HG03097 (cell line): ENCODE measurements around the gene TAF3.
A peak's percentile ranks its signal among the peaks of the same experiment; 100 is the strongest.

ENCODE experiments used
- ATAC-seq: cut with Tn5 transposase; IDR thresholded peaks from one replicate; pipeline ENCODE4 v1.9.1; 2021; ENCODE audit not compliant: unreplicated experiment, low FRiP score

Gene TAF3

DNA sequence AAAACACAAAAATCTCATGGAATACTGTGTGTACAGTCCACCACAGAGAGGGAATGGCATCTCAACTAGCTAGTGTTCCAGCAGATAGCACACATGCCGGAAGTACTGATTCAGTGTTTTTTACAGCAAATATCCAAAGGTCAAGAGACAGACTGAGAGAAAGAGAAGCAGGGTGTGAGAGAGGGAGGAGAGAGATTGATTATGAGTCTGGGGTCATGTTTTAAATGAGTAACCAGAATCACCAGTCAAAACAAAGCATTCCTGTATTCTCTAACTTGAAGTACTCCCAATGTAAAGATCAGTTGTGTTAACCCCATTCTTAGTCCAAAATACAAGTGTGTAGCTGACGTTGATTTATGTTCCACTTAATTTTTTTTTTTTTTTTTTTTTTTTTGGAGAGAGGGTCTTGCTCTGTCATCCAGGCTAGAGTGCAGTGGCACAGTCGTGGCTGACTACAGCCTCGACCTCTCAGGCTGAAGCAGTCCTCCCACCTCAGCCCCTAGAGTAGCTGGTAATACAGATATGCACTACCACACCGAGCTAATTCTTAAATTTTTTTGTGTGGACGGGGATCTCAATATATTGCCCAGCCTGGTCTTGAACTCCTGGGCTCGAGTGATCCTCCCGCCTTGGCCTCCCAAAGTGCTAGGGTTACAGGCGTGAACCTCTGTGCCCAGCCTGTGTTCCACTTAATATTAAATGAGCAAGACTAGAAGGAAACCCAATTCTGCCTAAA, 114.2 kb downstream of the TAF3 start:
- ATAC-seq: no peak

DNA sequence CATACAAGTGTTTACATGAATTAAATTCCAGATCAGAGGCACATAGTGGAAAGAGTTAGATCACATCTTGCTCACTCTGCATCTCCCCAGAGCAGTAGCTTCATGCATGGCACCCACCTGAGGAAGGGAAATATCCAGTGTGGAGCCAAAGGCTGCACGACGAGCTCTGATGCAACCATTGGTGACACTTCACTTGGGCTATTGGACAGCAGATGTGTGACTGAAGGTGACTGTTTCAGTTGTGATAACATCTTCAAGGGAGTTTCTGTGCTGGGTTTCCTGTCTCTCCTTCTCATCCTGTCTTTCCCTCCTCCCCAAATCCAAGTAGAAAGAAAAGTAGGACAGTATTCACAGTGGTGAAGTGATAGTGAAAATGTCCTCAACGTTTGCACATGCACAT, 115.0 kb downstream of the TAF3 start:
- ATAC-seq: no peak

DNA sequence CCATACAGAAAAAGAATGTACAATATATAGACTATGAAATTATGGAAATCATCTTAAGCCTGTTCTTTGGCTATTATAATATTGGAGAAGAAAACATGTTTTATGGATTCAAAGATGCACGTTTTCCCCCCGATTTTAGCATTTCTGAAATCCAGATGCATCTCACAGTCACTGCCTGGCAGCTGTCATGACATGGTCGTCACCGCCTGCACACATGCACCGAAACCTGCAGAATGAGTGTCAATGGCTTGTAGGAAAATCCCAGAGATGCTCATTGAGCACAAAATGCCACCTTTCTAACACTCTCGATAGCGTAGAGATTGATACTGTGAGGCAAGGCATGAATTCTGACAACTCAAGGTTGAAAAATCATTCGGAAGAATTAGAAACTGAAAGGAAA, 115.5 kb downstream of the TAF3 start:
- no peak for ATAC-seq

DNA sequence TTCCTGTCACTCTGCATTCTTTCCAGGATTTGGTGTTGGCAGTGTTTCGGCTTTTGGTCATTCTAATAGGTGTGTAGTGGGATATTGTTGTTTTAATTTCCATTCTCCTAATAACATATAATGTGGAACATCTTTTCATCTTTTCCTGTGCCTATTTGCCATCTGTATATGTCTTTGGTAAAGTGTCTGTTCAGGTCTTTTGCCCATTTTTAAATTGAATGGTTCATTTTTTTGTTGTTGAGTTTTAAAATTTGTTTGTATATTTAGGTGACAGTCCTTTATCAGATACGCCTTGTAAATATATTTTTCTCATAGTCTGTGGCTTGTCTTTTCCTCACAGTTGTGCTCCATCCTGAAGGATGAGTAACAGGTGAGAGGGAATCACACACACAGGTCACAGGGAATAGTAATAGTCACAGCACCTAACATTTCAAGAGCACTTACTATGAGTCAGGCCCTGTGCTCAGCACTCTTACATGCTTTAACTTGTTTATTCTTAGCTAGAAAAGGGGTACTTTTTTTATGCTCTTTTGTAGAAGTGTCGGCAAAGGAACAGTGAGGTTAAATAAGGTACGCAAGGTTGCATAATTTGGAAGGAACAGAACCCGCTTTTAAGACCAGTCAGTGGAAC, 119.1 kb downstream of the TAF3 start:
- ATAC-seq: no peak

DNA sequence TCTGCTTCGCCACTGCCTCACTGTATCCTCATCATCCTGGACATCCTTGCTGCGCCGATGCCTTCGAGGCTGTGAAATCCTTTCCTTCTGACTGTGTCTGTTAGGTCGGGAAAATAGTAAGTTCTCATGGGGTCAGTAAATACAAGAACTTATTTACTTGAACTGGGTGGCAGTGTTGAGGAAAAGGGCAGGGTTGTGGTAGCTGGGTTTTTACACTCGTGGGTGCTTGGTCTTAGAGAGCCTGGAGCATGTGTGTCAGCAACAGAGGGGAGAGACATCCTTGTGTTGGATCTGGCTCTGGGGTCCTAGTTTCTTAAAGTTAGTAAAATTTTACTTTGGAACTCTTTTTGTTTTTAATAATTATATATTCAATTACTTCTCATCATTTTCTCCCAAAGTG, 123.3 kb downstream of the TAF3 start:
- no peak for ATAC-seq

DNA sequence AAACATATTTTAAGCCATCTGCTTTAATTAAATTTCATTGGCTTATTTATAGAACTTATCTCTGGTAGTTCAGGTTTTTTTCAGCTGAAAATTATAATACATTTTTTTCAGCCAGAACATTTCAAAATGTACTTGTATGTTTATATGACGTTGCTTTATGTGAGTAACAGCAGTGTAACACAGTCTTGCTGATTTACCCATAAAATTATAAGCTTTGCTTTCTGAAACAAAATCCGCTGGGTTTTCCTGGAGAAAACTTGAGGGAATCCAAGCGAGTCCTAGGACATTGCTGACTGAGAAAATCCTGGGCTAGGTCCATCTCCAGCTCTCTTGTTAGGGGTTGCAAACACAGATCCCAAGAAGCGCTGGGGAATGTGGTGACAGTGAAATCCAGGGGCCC, 124.0 kb downstream of the TAF3 start:
- no peak for ATAC-seq

DNA sequence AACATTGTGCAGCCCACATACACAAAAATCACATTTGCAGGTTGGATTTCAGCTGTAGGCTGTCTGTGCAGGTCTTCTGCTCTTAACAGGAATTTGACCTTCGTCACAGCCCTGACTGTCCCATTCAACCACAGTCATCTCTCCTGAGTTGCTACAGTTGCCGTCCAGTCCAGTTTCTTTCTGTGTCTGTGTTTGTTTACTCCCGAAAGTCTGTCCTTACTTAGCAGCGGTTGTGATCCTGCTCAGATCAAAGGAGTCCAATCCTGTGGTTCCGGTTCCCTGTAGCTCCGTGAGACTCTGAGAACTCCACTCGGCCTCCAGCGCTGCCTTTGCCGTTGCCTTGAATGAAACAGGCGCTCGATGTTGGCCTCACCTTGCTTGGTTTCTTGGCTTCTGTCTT, 124.6 kb downstream of the TAF3 start:
- ATAC-seq: no peak

DNA sequence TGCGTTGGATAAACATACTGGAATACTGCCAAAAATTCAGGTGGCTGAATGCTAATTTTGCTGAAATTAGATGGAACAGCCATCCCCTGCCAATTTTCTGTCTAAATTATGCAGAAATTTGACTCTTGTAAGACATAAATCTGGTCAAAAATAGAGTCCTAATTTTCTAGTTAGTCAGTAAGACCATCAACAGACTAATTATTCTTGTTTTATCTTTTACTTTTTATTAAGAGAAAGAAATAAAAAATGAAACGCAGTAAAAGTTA, 125.8 kb downstream of the TAF3 start:
- ATAC-seq: no peak

DNA sequence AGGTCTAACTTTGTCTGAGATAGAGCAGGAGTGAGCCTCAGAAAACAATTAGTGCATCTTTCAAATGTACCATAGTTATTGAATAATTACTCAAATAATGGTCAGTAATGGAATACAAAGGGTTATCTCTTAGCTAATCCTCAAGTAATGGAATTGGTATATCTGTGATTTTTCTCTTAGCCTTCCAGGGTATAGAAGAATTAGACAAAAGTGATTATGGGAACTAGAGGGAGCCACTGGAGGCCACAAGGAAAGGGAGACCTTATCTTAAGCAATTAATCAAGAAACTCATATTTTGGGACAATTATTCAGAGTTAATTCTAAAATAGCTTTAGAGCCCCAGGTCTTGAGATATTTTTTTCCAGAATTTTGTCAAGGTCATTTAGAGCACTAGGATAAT, 126.2 kb downstream of the TAF3 start:
- ATAC-seq: no peak

DNA sequence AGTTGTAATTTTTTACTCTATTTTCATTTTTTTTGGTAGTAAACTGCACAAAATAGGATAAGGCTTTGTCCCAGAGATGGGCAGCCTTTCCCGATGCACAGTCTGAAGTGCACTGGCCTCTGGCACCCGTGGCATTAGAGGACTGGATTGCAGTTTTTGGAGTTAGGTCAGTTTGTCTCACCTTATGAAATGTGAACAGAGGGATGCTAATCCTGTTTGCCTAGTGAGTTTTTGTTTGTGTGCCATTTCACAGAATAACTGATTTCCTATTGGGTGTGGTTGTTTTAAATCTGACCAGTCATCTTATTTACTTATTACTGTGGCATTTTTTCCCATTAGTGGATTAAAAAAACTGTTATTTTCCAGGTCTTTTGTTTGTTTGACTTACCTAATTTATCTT, 126.7 kb downstream of the TAF3 start:
- no peak for ATAC-seq

DNA sequence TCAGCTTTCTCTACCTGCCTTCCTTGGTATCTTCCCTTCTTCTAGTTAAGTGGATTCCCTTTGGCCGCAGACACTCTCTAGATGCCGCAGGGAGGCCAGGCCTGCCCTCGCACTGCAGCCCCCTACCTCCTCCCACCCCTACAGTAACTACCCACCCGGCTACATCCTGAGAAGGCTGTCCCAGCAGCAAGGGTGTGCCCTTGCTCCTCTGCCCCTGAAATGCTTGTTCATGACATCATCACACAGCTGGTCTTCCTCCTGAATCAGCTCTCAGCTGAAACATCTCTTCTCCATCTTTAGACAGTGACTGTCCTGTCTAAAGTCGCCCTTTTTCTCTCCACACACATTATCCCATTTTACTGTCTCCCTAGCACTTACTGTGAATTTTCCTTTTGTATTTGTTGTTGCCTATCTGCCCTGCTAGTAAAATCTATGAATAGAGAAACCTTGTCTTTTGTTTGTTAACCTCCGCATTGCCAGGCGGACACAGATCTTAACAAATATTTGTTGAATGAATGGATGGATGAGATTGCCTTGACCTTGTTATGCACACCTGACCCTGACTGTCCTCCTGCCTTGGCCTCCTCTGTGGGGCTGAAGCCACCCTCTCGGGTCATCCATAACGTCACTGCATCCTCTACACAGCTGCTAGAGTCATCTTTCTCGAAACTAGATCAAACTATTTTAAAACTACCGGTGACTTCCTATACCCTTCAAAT, 127.3 kb downstream of the TAF3 start:
- no peak for ATAC-seq

DNA sequence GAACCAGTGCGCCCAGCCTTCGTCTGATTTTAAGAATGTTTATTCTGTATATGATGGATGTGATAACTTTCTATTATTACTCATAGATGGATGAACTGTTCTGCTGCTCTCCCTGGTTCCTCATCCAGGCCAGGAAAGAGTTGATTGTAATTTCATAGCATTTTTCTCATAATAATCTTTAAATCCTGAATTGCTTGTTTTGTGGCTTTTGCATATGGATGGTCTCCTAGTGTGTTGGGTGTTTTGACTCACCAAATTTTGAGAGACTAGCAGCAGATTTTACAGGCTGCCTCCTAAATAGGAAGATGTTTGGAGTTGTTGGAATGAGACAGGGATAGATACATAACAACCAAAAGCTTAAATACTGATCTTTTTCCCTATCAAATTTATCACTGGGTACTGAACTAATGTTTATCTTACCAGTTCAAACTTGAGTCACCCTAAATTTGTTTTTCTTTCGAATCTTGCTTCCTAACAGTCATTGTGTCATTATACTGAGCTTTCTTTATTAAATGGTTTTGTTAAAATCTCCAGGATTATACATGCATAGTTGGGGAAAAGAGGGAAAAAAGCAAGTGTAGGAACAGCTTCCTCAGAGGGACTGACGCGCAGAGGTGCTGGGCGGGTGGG, 130.2 kb downstream of the TAF3 start:
- ATAC-seq: no peak

DNA sequence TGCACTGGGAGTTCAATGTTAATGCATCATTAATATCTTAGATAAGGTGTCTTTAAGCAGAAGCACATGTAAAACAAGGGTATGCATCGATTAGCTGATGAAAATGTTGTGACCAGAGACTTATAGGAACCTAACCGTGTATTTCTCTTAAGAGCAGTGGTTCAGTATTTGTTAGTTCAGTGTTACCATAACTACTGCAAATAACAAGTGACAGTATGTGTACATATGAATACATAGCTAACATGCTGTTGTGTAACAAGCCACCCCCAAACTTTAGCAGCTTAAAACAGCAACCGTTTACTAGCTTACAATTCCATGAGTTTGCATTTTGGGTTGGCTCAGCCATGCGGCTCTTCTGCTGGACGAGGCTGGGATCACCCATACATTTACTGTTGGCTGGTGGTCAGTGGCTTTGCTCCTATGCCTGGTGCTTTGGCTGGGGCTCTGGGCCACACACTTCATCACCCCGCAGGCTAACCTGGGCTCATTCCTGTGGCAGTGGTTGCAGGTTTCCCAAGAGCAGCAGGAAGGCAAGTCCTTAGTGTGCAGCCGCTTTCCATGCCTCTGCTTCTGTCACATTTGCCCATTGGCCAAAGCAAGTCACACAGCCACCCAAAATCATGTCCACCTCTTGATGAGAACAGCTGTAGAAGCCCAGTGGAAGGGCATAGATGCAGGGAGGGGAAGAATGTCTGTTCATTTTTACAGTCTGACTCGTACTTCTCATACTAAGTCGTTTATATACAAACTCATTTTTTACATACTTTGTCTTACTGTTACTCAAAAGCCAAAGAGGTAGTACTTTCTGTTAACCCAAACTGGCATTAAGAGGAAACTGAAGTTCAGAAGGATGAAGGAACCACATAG, 132.9 kb downstream of the TAF3 start:
- no peak for ATAC-seq

DNA sequence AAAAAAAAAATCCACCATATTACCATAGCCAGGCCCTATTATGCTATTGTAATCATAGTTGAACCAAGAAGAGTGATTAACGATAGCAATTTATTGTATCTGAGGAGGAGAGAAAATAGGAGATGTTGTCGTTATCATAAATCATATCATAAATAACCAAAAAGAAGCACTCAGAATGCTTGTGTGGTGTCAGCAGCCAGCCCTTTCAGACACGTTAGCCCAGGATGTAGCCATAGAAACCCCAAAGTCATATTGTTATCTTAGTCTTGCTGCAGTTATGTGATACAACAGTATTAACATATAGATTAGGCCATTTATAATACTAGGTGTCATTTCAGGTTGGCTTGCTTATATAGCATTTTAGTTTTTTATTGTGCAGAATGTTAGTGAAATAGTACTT, 134.0 kb downstream of the TAF3 start:
- ATAC-seq: no peak

DNA sequence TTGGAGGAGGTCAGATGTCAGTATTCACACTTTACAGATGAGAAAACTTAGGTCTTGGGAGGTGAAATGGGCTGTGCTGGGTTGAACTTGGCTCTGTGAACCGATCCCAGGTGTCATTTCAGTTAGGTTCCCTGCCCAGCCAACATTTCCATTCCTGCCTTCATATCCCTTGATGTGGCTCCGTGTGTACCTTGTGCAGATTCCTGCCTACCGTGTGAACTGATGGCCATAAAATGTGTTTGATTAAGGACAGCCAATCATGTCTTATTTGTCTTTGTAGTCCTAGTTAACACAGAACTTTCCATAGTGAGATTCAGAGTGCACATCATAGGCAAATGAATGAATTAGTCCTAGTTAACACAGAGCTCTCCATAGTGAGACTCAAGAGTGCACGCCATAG, 135.1 kb downstream of the TAF3 start:
- ATAC-seq: no peak

DNA sequence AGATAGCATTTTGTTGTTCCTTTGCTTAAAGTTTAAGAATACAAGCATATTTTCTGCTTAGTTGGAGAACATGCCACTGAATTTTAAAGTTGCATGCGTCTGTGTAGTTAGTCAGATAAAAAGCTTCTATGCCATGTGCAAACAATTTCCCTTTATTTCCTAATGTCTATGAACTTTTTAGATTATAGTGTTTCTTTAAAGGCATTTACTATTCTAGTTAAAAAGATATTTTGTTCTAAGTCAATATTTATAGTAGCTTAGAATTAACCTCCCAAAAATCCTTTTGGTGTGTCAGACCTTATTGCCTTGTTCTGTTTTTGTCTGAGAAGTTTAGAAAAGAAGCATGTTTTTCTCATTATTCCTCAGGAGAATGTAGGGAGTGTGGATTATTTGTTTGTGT, 137.1 kb downstream of the TAF3 start:
- no peak for ATAC-seq

DNA sequence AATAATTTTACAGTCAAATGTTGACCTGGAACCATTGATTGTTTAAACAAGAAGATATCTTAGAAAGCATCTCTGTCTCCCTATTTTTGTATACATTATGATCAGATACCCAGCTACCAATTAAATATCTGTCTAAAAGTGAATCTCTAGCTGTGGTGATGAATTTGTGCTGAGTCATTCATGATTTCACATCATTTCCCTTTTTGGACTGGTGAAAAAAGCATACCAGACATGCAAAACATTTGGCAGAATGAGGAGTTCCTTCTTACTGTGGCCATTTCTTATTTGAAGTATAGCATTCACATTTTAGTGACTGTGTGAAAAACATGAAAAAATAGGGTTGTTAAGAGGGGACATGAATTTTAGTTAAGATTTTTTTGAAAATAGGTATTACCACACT, 138.2 kb downstream of the TAF3 start:
- peak; percentile 89 for ATAC-seq

DNA sequence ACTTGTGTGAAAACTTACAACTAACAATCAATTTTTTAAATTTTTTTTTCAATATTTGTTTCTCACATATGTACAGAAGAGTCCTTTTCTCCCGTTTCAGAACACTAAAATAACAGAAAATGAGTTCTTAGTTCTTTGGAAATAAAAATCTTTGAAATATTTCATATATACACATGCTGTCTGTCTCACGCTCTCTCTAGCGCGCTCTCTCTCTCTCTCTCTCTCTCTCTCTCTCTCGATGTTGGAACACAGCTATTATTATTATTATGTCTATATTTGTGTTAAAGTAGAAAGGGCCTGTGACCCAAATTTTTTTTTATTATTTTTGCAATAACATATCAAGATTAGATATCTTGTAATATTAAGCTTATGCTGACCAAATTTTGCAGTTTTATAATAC, 139.3 kb downstream of the TAF3 start:
- ATAC-seq: no peak

DNA sequence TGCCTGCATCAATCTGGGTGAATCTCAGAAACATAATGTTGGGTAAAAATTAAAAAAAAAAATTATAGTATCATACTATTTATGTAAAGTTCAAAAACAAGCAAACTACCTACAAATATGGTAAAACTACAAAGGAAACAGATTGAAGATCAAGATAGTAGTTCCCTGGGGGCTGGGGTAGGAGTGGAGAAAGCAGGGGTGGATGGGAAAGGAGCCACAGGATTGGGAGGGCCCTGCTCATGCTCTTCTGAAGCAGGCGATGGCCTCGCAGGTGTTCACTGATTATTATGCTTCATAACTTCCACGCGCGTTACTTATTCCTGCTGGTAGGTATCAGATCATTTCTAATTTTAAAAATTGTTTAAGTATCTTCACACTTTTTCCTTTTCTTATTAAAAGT, 140.1 kb downstream of the TAF3 start:
- no peak for ATAC-seq

DNA sequence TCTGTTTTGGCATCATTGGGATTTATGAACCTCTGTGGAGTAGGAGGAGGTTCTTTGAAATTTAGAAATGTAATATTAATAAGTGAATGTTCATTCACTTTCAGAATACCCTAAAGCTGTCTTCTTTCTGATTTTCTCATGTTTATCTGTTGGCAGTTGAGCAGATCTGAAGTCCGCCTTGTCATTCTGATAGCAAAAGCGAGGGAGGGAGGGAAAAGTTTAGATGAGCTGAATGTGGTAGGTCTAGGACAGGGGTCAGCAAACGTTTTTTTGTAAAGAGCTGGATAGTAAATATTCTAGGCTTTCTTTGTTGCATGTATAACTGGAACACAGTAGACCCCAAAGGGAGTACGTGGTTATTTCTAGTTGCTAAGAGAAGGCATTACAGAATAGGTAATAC, 141.8 kb downstream of the TAF3 start:
- no peak for ATAC-seq

DNA sequence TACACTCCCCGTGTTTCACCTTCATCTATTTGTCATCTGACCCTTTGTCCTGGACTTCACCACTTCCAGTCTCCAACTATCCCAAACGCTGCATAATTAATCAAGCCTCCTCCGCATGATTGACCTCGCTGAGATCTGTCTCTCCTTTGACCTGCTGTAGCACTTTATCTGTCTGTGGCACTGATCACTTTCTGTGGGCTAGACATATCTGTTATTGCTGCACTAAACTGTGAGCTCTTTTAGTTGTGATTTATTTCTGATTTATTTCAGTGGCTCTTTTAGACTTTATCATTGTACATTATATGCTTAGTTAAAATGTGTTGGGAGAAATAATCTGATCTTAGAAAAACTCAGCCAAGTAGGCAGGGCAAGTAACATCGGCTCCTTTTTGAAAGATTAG, 144.3 kb downstream of the TAF3 start:
- ATAC-seq: no peak
